Fibroblast of lung (primary cell): ENCODE results near the gene FUCA2. TPM values are rescaled to one million over a fixed set of nuclear protein-coding genes. Genes with fewer than 3 reads are reported as not detected.

Experiments
- DNase-seq, 2 donors: peaks; one replicate each; pipeline versions ENCODE4 v3.0.0 to v3.0.0-alpha.2; 2010; ENCODE audit warnings: low read depth in 2 of 2
- H2AFZ ChIP-seq: 2 replicates; pipeline ENCODE4 v1.5.1; 2012; ENCODE audit warnings: low read length, control low read depth, inconsistent platforms
- H3K27ac ChIP-seq: 2 replicates; pipeline ENCODE4 v1.5.1; 2011; ENCODE audit warnings: low read length, control low read depth; ENCODE audit not compliant: insufficient read depth
- H3K27me3 ChIP-seq: 2 replicates; pipeline ENCODE4 v1.5.1; 2011; ENCODE audit warnings: mild to moderate bottlenecking, low read length; ENCODE audit not compliant: control insufficient read depth, insufficient read depth
- H3K36me3 ChIP-seq: 2 replicates; pipeline ENCODE4 v1.5.1; 2011; ENCODE audit warnings: low read length; ENCODE audit not compliant: control insufficient read depth, insufficient read depth
- H3K4me1 ChIP-seq: 2 replicates; pipeline ENCODE4 v1.5.1; 2011; ENCODE audit warnings: low read length; ENCODE audit not compliant: control insufficient read depth, insufficient read depth; ENCODE audit errors: extremely low read depth
- H3K4me2 ChIP-seq: 2 replicates; pipeline ENCODE4 v1.5.1; 2011; ENCODE audit warnings: low read length, control low read depth; ENCODE audit not compliant: insufficient read depth; ENCODE audit errors: extremely low read depth
- H3K4me3 ChIP-seq, 4 experiments: fragments of 200-600 bp in 1 of 4; sonication (generic) in 1 of 4; replicated peaks in 1 of 4; 2 replicates each; pipeline ENCODE4 v1.5.1; 2011 to 2016; ENCODE audit warnings: low read length in 4 of 4, low read depth in 3 of 4, mild to moderate bottlenecking in 3 of 4, control low read depth in 2 of 4, inconsistent platforms in 1 of 4, mixed read lengths in 1 of 4; ENCODE audit not compliant: insufficient read depth in 1 of 4; ENCODE audit errors: control extremely low read depth in 1 of 4
- H3K79me2 ChIP-seq: 2 replicates; pipeline ENCODE4 v1.5.1; 2012; ENCODE audit warnings: mild to moderate bottlenecking, low read length, inconsistent platforms; ENCODE audit not compliant: control insufficient read depth, insufficient read depth
- H3K9ac ChIP-seq: 2 replicates; pipeline ENCODE4 v1.5.1; 2011; ENCODE audit warnings: mild to moderate bottlenecking, low read length, control low read depth; ENCODE audit not compliant: insufficient read depth
- H3K9me3 ChIP-seq: 2 replicates; pipeline ENCODE4 v1.5.1; 2012; ENCODE audit warnings: low read depth, low read length; ENCODE audit not compliant: control insufficient read depth, insufficient read depth
- H4K20me1 ChIP-seq: 2 replicates; pipeline ENCODE4 v1.5.1; 2011; ENCODE audit warnings: low read length; ENCODE audit not compliant: control insufficient read depth, insufficient read depth; ENCODE audit errors: extremely low read depth
- EZH2 ChIP-seq: IDR thresholded peaks from 2 replicates; pipeline ENCODE4 v1.5.1; 2012; ENCODE audit warnings: low read length, control low read depth, mild to moderate bottlenecking; ENCODE audit errors: missing control alignments
- polyA plus RNA-seq, 2 donors: library from polyadenylated mRNA; depleted of rRNA in 1 of 2; stranded (reverse) in 1 of 2; unstranded in 1 of 2; fragments of >200 nt; gene quantifications; 2 replicates each; pipeline ENCODE4 v1.2.1, GENCODE V29; 2011 to 2012; ENCODE audit warnings: missing spikeins in 1 of 2
- total RNA-seq: library from RNA; depleted of rRNA; stranded (reverse); fragments of >200 nt; gene quantifications from 2 replicates; pipeline ENCODE4 v1.2.1, GENCODE V29; 2014
- TF ChIP-seq, protein P1 (sequence below), 2 donors: IDR thresholded peaks in 1 of 2; conservative IDR thresholded peaks in 1 of 2; 1 replicate in 1 of 2; 2 replicates in 1 of 2; pipeline ENCODE4 v1.5.1; 2011 to 2012; ENCODE audit warnings: low read length in 2 of 2, control low read depth in 1 of 2, inconsistent platforms in 1 of 2, low read depth in 1 of 2, mild to moderate bottlenecking in 1 of 2

FUCA2 gene
- total and polyA plus RNA-seq, 2 donors (not counting 1 experiment from before 2014, with no cell fraction given), result 60.8 to 107 TPM

DNA sequence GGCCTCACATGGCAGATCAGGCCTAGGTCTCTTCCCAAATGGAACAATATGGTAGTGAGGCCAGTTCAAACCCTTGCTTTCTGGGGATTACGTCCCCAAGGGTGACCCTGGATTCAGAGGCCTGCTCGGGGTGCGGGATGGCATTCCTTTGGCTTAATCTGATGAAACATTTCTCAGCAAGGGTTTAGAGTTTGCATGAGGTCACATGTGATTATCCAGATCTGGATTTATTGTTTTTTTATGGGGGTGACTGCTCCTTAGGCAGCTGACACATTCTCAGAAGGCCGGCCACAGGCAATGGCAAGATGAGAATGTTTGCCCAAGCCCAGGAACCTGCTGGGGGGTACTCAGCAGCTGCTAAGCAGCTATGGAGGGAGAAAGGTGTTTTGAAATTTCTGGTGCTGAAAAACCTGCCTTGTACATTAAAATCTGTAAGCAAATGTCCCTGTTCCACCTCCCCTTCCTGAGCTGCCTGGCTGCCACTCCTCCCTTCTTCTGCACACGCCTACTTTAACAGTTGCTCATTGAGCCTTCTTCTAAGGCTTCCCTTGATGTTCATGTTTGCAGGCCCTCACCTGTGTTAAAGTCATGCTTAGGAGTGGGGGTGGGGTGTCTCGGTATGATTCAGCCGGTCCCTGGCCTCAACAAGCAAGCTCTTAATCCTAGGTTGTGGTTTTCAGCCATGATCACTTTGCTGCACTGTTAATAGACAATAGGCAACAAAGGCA is 37.9 kb upstream of the FUCA2 start:
- no peak overlapping the region for H3K9ac ChIP-seq
- no peak for TF ChIP-seq EZH2
- TF ChIP-seq, protein P1, sequence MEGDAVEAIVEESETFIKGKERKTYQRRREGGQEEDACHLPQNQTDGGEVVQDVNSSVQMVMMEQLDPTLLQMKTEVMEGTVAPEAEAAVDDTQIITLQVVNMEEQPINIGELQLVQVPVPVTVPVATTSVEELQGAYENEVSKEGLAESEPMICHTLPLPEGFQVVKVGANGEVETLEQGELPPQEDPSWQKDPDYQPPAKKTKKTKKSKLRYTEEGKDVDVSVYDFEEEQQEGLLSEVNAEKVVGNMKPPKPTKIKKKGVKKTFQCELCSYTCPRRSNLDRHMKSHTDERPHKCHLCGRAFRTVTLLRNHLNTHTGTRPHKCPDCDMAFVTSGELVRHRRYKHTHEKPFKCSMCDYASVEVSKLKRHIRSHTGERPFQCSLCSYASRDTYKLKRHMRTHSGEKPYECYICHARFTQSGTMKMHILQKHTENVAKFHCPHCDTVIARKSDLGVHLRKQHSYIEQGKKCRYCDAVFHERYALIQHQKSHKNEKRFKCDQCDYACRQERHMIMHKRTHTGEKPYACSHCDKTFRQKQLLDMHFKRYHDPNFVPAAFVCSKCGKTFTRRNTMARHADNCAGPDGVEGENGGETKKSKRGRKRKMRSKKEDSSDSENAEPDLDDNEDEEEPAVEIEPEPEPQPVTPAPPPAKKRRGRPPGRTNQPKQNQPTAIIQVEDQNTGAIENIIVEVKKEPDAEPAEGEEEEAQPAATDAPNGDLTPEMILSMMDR (conservative IDR thresholded peaks at IDR 0.05 in 1 of 2, IDR thresholded peaks at IDR 0.05 in 1 of 2; ENCODE audit: low read depth in 1 of 2, low read length in 2 of 2), result no peak
- H3K4me2 ChIP-seq, result no peak overlapping the region
- H3K9me3 ChIP-seq, result no peaks in the 10 kb centered on the region
- H3K27me3 ChIP-seq, result no peaks in the 10 kb centered on the region
- no peak overlapping the region for H3K27ac ChIP-seq
- no peak for DNase-seq
- no peaks in the 10 kb centered on the region for H4K20me1 ChIP-seq
- no peak overlapping the region for H2AFZ ChIP-seq
- no peak overlapping the region for H3K4me3 ChIP-seq
- H3K36me3 ChIP-seq, result no peaks in the 10 kb centered on the region
- no peaks in the 10 kb centered on the region for H3K4me1 ChIP-seq
- no peaks in the 10 kb centered on the region for H3K79me2 ChIP-seq

GRCh38 chr6:143546599-143546998 is 35.1 kb upstream of the FUCA2 start:
- no peak overlapping the region for H2AFZ ChIP-seq

DNA sequence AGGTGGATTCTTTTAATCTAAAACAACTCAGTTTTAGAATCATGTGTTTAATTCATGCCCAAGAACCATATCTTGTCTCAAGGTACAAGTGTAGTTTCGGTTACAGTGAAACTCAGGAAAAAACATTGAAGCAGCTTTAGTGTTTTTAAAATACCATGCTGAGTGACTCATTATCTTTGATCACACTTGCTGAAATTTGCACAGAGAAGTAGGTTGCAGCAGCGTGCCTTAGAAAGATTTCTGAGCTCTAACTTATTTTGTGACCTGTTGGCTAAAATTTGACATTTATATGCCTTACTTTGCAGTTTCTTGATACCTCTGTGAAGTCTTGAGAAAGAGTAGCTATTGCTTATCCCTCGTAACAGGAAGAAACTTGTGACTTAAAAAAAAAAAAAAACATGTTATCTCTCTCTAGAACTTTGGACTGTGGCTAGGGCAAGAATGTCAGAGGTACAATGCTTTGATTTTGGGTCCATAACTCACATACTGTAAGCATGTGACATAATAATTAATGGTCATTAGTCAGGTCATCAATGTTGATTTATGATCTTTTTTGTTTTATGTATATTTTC is 34.5 kb upstream of the FUCA2 start:
- Histone ChIP-seq H3K36me3 (no peaks in the 10 kb centered on the region), H3K4me3 (no peak overlapping the region), H3K4me1 (no peaks in the 10 kb centered on the region), H2AFZ (no peak overlapping the region), H3K27me3 (no peaks in the 10 kb centered on the region), H4K20me1 (no peaks in the 10 kb centered on the region), H3K9ac (no peak overlapping the region), H3K27ac (no peak overlapping the region), H3K79me2 (no peaks in the 10 kb centered on the region), H3K9me3 (no peaks in the 10 kb centered on the region), H3K4me2 (no peak overlapping the region)
- DNase-seq, result peak; percentile 28 to 39
- TF ChIP-seq, protein P1 (conservative IDR thresholded peaks at IDR 0.05 in 1 of 2, IDR thresholded peaks at IDR 0.05 in 1 of 2; ENCODE audit: low read depth in 1 of 2, low read length in 2 of 2), result no peak
- no peak for TF ChIP-seq EZH2

More at GRCh38 chr6:143546599-143546998, 35.1 kb upstream of the FUCA2 start:
- Histone ChIP-seq H3K9ac (no peak overlapping the region), H3K79me2 (no peaks in the 10 kb centered on the region), H3K36me3 (no peaks in the 10 kb centered on the region), H3K4me3 (no peak overlapping the region), H3K4me2 (no peak overlapping the region), H3K4me1 (no peaks in the 10 kb centered on the region), H4K20me1 (no peaks in the 10 kb centered on the region), H3K27ac (no peak overlapping the region), H3K27me3 (no peaks in the 10 kb centered on the region), H3K9me3 (no peaks in the 10 kb centered on the region)
- DNase-seq, result no peak
- TF ChIP-seq, protein P1 (conservative IDR thresholded peaks at IDR 0.05 in 1 of 2, IDR thresholded peaks at IDR 0.05 in 1 of 2; ENCODE audit: low read depth in 1 of 2, low read length in 2 of 2), result no peak
- TF ChIP-seq EZH2, result no peak
